SIG-M5 (cell line): Measurements from ENCODE around the gene NPFF.
"Not testable (repeated sequence)": the region's sequence is repeated elsewhere in the genome, so short reads cannot be mapped to it uniquely, and the experiment has no call there.

Source experiments
- DNase-seq: peaks from one replicate; lab custom pipeline; 2025; lab: John Stamatoyannopoulos, UW

NPFF gene

DNA sequence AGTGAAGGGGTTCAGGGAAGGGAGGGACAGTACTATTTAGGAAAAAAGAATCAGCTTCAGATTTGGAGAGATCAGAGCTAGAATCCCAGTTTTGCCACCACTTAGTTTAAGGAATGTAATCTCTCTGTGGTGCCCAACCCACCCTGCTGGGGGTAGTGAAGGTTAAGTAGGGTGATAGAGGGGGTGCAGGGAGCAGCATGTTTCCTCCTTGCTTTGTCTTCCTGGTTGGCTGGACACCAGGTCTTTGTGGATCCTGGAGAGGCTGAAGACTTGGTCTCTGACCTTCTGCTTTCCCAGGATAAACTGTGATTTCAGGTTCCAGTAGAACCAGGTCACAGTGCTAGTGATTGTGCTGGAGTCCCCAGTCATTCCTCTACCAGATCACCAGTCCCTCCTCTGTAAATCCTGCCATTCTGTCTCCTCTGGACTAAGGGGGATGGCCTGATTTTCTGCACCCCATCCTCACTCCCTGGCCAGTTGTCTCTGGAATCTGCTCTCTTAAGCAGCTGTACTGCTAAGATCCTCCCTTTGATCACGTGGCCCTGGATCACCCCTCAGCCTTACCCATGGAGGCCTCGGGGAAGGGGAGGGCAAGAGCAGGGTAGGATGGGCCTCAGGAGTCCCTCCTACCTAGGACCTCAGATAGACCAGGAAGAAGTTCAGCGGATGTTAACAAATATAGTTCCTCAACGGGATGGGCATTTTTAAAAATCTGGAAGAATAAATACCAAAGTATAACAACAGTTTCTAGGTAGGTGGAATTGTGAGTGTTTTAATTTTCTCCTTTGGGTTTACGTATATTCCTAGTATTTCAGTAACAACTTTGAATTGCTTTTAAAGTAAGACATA, 11.2 kb downstream of the NPFF start:
- DNase-seq: peak; percentile 33

DNA sequence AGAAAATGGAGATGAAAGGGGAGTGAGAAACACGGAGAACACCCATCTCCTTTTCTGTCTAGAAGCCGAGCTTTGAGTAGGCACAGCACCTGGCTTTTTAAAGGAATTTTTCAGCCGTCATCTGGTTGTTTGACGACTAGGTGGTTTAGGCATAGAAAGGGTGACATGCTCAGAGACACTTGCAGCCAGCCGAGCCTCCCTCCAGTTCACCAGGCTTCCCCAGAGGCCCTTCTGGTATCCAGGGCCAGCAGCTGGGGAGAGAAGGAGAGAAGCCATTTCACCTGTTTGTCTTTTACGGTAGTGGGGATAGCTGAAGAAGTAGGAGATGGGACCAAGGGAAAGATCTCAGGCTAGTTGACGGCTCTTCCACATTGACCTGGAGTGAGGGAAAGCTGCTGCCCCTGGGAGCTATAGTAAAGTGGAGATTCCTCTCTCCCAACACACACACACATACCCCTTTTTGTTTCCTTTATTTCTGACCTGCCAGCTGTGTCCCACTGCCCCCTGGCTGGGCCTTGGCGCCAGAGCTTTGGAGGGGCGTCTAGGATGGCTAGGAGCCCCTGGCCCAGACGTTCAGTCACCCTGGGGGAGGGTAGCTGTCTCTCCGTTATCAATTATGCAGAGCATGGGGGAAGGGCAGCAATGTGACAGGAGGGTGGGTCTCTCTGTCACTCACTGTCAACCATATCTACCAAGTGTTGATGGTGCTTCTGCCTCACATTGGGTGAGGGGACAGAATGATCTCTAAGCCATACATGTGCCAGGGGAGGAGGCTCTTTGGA, 13.5 kb downstream of the NPFF start:
- no peak for DNase-seq

DNA sequence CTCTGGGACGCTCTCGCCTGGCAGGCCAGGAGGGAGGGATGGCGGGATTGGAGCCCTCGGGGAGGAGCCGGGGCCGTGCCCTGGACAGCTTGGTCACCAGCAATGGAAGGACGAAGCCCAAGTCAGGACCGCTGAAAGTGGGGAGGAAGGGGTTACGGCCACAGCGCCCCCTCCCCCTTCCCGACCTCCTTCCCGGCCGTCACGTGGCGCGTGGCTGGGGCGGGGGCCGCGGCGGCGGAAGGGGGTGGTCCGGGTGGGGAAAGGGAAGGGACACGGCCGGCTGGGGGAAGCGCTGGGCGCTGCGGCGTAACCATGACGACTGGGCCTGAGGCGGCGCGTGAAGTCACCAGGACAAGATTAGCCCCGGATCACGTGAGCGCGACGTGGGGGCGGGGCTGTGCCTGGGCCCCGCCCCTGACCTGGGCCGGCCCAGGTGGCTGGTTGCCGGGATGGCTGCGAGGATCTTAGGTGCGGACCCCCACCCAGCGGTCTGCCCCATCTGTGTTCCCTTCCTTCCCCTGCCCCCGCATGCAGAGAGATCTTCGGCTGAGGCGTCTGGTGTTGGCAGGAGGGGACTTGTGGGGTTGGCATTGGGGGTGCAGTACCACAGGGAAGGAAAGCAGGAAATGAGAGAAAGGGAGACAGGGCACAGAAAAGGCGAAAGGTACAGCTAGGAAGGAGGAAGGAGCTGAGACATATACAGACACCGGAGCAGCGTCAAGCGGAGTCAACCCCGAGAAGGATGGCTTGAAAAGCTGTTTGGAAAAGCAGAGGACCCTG, 14.3 kb downstream of the NPFF start:
- no peak for DNase-seq

DNA sequence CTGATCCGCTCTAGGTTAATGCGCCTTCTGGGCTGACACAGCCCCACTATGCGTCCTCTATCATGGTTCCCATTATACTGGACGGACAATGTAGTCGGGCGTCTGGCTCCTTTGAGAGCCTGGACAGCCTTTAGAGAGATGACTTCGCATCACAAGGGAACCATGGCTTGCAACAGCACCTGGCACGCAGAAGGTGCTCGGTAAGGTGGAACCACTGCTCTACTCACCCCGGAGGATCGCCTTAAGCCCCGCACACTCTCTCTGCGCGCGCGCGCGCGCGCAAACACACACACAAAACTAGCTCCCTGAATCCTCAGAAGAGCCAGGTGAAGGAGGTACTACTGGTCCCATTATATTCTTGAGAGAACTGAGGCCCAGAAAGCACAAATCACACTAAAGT, 15.1 kb downstream of the NPFF start:
- DNase-seq: no peak

DNA sequence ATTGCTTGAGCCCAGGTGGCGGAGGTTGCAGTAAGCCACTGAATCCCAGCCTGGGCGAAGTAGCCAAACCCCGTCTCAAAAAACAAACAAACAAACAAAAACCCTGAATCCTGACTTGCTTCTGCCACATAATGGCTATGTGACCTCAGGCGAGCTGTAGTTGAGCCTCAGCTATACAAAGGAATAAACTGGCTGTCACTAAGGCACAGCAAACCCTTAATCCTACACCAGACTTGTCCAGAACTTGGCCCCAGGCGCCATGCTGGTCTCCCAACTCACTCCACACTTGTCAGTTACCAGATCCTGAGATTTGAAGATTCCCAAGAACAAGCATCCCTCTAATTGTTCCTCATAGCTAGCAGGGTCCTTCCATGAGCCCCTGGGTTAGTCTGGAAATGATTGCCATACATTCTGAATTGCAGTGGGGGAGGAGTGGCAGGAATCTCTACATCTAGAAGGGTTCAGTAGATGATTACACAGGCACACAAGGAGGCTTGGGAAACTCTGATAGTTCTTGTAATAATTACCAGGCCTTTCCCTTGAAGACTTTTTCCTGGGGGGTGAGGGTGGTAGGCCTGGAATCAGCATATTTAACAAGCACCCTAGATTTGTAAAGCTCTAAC, 17.9 kb downstream of the NPFF start:
- DNase-seq: no peak

DNA sequence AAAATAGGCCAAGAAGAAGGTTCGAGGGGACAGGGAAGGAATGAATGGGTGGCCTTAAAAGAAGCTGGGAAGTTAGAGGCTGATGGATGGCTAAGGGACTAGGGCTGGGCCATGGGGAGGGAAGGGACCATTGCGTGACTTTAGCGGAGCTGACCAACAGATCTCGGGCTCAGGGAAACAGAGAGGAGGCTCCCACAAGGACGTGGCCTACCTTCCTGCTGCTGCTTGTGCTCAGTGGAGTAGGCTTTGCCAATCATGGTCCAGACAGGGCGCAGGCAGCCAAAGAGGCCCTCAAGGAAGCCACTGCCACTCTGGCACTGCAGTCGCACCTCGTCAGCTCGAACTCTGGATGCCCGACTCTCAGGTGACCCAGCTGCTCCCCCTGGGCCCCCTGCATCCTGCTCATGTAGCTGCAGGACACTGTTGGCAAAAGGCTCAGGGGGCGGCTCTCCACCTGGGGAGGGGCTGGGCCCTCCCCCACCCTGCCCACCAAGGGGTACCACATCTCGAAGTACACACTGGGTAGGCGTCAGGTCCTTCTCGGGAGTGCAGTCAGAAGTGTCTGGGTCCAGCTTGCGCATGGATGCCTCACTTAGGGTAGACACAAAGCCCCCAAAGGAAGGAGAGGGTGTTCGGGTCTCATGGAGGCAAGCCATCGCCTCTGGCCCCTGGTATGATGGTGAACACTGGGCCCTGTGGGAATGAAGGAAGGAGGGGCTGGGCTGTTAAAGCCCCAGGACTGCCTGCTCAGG, 20.4 kb downstream of the NPFF start:
- no peak for DNase-seq

DNA sequence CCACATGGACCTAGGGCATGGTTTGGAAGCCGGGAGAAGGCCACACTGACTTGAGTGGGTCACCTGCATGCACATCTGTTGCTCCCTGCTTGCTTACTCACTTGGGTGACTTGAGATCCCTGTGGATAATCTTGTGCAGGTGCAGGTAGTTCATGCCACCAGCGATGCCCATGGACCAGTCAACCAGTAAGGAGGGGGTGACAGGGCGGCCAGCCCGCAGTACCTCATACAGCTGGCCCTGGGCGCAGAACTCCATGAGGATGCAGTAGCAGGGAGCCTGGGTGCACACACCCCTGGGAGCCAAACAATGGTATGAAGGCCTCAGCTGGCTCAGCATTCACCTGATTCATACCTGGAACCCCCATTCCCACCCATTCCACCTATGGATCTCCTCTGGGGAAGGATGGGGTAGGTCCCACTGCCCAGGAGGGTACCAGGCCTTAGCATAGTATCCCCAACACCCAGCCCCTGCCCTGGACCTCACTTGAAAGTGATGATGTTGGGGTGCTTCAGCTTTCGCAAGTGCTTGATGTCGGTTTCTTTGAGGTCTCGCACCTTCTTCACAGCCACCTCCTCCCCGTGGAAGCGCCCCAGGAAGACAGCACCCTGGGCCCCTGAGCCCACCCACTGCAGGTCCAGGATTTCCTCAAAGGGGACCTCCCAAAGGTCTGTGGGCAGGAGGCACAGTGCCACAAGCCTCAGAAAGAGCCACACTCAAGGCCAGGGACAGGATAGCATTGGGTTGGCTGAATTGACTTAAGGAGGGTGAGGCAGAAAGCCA, 21.1 kb downstream of the NPFF start:
- no peak for DNase-seq

DNA sequence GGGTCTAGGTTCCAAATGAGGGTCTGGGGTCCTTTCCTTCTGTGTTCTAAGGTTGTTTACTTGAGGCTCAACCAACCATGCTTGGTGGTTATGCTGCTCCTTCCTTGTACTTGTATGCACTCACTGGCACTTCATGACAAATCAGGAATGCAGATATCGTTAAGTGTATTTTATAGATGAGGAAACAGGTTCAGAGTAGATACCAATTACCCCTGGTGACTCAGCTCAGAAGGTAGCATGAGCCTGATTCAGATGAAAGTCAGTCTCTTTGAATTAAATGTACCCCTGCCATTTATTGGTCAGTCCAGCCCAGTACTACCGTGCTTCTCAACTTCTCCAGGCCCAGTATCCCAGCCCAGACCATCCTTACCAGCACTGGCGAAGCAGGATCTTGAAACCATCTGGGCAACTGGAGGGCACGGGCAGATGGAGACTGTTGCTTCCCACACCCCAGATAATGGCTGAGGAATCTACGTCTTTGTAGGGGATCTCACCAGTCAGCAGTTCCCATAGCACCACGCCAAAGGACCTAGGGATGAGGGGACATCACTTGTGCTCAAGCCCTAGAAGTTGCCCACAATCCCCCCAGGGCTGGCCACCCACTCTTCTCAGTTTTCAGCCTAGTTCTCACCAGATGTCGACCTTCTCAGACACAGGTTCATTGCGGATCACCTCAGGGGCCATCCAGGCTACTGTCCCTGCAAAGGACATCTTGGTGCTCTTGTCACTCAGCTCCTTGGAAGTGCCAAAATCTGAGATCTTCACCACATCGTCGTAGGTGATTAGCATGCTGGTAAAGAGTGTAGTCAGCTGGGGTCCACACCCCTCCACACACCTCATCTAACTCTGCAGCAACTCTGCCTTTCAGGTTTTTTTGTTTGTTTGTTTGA, 22.4 kb downstream of the NPFF start:
- DNase-seq: no peak

DNA sequence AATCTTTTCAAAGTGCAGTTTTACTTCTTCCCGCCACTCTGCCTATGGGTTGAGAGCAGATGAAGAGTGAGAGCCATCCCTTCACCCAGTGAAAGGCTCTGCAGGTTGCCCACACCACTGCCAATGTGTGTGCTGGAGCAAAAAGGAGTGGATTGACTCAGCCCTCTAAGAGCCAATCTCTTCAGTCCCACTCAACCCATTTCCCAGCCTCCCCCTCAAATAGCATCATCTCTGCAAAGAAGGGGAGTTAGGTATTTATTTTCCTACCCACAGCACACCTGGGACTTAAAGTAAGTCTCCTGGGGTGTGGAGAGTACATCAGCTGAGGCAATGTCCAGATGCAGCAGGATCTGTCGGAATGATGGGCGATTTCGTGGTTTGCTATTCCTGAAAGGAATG, 23.3 kb downstream of the NPFF start:
- no peak for DNase-seq

DNA sequence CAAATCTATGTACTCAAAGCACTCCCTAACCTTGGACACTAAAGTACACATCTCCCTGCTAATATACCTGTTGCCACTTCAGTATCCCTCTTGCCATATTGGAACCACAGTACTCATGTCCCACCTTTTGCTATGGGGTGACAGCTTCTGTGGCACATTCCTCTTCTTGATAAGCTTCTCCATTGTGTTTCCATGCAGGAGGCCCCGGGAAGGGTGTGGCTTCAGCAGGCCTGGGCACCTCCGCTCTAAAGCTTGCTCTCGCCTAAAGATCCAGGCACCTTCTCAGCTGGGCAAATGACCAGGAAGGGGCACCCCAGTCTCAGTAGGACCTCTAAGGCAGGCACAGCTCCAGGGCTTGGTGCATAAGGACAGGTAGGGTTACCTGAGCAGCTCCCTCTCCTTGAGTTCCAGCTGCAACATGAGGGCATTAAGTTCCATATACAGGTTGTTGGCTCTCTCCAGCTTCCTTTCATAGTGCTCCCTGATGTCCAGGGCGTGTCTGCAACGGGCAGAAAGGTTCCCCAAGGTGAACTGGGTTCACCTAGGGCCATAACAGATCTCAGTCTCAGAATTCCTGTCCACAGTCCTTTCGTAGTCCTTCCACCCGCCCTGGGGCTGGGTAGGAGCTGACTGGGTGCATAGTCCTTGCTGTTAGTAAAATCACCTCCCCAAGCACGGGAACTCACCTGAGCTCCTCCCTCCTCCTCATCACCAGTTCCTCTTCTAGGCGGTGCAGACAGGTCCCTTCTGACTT, 23.9 kb downstream of the NPFF start:
- no peak for DNase-seq

DNA sequence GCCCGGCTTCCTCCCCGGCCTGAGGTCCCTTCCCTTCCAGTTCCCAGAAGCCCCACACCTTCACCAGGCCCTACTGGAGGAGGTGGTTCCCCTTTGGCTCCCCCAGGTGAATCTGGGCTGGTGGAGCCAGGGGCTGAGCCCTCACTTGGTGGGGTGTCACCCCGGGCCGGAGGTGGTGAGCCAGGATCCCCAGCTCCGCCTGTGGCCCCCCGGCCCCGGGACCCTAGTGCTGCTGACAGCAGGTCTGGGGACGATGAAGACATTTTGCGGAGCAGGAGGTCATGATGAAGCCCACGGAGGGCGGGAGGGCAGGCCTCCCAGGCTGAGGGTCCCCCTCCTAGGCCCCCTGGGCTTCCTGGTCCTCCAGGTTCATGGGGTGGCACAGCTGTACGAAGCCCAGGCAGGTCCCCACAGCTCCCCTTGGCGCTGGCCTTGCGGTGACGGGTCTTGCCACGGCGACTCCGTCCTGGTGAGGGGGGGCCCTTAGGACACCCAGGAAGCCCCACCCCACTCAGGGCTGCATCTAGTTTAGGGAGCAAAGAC, 24.6 kb downstream of the NPFF start:
- no peak for DNase-seq

DNA sequence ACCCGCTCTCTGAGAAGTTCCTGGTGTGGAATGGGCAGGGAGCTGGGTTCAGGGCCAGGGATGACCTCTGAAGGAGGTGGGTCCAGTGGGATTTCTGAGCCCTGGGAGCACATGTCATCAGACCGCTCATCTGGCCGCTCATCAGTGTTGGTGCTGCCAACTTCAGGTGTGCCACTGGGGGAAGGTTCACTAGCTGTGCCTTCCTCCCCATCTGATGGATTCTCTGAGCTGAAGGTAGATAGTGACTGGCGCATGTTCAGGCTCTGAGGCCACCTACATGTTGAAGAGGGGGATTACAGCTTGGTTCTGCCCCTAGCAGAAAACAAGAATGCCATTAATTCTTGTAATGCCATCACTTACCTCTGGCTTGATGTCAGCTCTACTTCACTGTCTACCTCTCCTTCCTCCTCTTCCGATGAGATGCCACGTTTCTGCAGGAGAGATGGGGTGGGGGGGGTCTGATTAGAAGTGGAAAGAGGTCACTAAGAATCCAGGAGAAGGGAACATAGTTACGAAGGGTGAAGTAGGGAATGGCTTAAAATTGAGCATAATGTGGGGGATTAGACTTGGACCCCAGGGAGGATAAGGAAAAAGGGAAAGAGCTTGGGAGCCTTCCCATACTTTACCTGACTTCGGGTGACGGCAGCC, 25.2 kb downstream of the NPFF start:
- DNase-seq: no peak

DNA sequence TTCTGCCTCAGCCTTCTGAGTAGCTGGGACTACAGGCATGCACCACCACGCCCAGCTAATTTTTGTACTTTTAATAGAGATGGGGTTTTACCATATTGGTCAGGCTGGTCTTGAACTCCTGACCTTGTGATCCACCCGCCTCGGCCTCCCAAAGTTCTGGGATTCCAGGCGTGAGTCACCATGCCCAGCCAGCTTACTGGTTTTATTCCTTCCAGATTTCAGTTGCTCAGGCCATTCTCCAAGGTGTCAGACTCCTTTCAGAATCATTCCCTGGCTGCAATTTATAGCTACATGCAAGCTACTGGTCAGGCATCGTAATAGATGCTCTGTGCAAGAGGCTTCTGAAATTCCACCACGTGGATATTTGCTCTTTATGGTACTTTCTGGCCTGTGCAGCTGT, 25.8 kb downstream of the NPFF start:
- not testable (repeated sequence) for DNase-seq

DNA sequence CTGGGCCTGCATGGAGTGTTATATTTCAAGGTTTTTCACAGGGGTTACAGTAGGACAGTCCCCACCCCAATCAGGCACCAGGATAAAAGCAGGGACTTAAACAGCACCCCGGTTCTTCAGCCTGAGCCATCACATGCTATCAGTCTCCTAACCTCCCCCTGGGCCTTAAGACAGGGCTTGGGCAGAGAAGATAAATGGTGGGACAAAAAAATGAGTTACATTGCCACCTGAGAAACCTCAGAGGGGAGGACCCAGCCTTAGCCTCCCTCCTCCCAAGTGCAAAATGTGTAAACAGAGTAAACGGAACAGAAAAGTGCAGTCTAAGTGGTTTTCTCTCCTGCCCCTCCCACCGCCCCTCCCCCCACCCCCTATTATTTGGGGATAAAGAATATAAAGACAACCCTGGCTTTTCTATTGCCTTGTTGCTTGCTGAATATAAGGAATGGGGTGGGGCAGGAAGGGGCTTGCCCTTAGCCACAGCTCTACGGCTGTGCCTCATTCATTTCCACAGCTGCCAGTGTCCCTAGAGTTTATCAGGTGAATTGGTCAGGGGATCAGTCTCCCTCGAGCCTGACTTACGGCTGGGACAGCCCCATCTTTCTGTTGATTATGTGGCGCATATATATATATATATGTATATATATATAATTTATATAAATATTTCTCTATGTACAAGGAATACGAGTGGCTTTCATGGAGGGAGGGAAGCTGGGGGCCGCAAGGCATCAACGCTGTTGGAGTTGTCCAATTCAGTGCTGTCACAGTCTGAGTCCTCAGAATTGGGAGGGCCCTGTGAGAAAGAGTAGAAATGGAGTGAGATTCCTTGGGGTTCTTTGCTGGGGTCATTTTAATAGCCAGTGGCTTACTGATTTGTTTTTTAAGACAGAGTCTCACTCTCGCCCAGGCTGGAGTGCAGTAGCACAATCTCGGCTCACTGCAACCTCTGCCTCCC, 26.5 kb downstream of the NPFF start:
- no peak for DNase-seq

DNA sequence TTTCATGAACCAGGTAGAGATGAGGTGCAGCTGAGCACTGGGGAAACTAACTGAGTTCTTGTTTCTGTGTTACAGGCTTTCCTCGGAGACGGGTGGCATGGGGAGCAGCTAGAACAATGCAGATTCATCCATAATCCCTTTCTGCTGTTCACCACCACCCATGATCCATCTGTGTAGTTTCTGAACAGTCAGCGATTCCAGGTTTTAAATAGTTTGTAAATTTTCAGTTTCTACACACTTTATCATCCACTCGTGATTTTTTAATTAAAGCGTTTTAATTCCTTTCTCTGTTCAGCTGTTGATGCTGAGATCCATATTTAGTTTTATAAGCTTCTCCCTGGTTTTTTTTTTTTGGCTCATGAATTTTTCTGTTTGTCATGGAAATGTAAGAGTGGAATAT, 28.0 kb downstream of the NPFF start:
- DNase-seq: no peak

DNA sequence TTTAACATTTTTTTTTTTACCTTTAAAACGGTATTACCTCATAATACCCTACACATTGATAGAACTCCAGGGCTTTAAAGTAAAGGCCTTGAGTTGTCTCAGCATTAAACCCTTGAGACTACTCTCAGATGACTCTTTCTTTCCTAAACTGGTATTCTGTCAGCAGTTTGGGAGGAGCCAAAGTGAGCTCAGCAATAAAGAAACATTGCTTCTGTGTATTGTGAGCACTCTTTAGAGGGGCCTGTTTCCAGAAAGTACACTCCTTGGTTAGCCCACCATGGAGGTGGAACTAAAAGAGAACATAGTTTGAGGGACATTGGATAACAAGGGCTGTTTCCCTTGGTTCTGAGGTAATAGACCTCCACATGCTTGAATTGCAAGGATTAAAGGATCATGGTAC, 28.4 kb downstream of the NPFF start:
- no peak for DNase-seq

DNA sequence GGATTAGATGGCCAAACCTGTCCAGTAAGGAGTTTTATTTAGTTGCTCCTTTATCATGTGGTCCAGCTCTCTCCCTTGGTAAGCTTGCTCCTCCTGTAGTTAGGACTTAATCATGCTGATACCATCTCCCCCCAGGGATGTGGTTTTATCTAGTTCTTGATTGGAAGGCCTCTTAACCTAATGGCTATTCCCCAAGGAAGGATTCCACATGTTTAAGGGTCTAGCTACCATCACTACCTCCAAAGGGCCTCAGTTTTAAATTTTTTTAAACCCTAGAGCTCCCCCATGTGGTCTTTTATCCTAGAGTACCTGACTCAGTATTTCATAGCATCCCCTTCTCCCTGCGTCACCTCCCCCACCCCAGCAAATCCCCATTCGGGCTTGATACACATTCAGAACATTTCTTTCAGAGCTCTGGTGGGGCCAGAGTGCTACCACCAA, 30.5 kb downstream of the NPFF start:
- DNase-seq: no peak
